ENCODE measurements around the gene DNAH14. TPM values are rescaled to one million over a fixed set of nuclear protein-coding genes. Genes with fewer than 3 reads are reported as not detected.

DNAH14 gene
- total and polyA plus RNA-seq, 2 donors (not counting 3 experiments of a cell fraction or from before 2014, with no cell fraction given): 1.5 to 7.1 TPM

DNA sequence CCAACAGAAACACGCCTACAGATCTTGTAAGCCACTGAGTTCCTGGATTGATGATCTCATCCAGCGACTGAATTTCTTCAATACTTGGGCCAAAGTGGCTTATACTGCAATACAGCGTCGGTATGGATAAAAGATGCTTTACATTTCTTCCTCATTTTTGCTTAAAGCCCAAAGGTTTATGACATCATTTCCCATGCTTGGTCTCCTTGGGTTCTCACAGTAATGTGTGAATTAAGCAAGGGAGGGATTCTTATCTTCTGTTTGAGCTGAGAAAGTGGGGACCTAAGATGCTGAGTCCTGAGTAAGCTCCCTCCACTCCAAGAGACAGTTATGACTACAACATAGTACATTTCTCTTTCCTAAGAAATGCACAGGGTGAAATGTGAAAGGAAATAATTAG is 458.9 kb downstream of the DNAH14 start:
- Histone ChIP-seq H3K9ac (replicated peaks; ENCODE audit: extremely low read depth, insufficient read depth, low read length) (no peak overlapping the region), H2AFZ (ENCODE audit: low read depth, low read length) (no peak overlapping the region), H3K9me1 (replicated peaks; ENCODE audit: control insufficient read depth, extremely low read depth, insufficient read depth, low read length) (no peaks in the 10 kb centered on the region), H3K27me3 (ENCODE audit: control insufficient read depth in 2 of 2, insufficient read depth in 2 of 2, low read length in 2 of 2) (no peaks in the 10 kb centered on the region), H3K4me2 (ENCODE audit: insufficient read depth, low read length) (no peak overlapping the region), H3K27ac (ENCODE audit: insufficient read depth, low read depth, low read length) (no peak overlapping the region), H3K79me2 (ENCODE audit: control insufficient read depth, insufficient read depth, low read length) (no peaks in the 10 kb centered on the region), H3K4me1 (ENCODE audit: control insufficient read depth, extremely low read depth, insufficient read depth, low read length) (no peaks in the 10 kb centered on the region), H3K9me3 (replicated peaks; ENCODE audit: control insufficient read depth, insufficient read depth, low read length) (no peaks in the 10 kb centered on the region), H3K36me3 (ENCODE audit: control insufficient read depth in 2 of 2, extremely low read depth in 1 of 2, insufficient read depth in 2 of 2, low read length in 2 of 2) (no peaks in the 10 kb centered on the region), H3K4me3 (replicated peaks in 1 of 3; ENCODE audit: insufficient read depth in 1 of 3, low read depth in 1 of 3, low read length in 3 of 3) (no peak overlapping the region), H4K20me1 (replicated peaks; ENCODE audit: control insufficient read depth, extremely low read depth, insufficient read depth, low read length) (no peaks in the 10 kb centered on the region)
- CTCF ChIA-PET: no interaction called here
- TF ChIP-seq FOS (IDR thresholded peaks at IDR 0.05; ENCODE audit: borderline replicate concordance, insufficient read depth, low read length) (no peak), GATA2 (IDR thresholded peaks at IDR 0.05; ENCODE audit: insufficient read depth, insufficient read length, low read depth, low read length) (no peak), JUN (IDR thresholded peaks at IDR 0.05; ENCODE audit: borderline replicate concordance, insufficient read depth, insufficient read length, low read depth) (no peak), EZH2 (IDR thresholded peaks at IDR 0.05; ENCODE audit: borderline replicate concordance, low read depth, low read length, severe bottlenecking) (no peak), POLR2AphosphoS5 (IDR thresholded peaks at IDR 0.05; ENCODE audit: insufficient read depth, low read depth, low read length) (no peak)
- TF ChIP-seq, protein P1, sequence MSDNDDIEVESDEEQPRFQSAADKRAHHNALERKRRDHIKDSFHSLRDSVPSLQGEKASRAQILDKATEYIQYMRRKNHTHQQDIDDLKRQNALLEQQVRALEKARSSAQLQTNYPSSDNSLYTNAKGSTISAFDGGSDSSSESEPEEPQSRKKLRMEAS (IDR thresholded peaks at IDR 0.05; ENCODE audit: insufficient read depth, insufficient read length): no peak
- BruUV-seq (replicated peaks): no TSS peak
- DNase-seq (ENCODE audit: low read depth, low spot score) (no peak), FAIRE-seq (no peak)
- dilution Hi-C loops (cut with MboI; ENCODE audit: extremely low pct_ligation_motif_present, low sequenced_read_pairs): no loop called here
- POLR2A ChIA-PET: no interaction called here
- intact Hi-C loops (cut with micrococcal nuclease): no loop called here

DNA sequence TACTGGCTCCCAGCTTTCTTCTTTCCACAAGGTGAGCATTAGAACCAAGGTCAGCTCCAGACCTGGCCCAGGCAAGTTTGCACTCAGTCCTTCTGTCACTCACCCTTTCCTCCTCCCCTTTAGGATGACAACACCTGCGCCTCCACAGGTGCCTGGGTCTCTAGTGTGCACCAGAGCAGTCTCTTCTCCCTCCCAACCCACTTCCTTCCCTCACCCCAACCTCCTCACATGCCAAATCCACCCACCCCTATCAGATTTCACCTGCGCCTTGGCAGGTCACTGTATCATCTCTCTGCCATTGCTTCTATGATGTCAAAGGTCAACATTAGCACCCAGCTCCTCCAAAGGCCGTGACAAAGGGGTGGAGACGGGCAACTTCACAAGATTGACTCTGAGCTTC is 460.4 kb downstream of the DNAH14 start:
- dilution Hi-C loops (cut with MboI; ENCODE audit: extremely low pct_ligation_motif_present, low sequenced_read_pairs): no loop called here
- ChIA-PET CTCF (no interaction called here), POLR2A (no interaction called here)
- Histone ChIP-seq H3K36me3 (ENCODE audit: control insufficient read depth in 2 of 2, extremely low read depth in 1 of 2, insufficient read depth in 2 of 2, low read length in 2 of 2) (no peaks in the 10 kb centered on the region), H3K27ac (ENCODE audit: insufficient read depth, low read depth, low read length) (no peak overlapping the region), H3K9me3 (replicated peaks; ENCODE audit: control insufficient read depth, insufficient read depth, low read length) (no peaks in the 10 kb centered on the region), H3K9me1 (replicated peaks; ENCODE audit: control insufficient read depth, extremely low read depth, insufficient read depth, low read length) (no peaks in the 10 kb centered on the region), H3K4me3 (replicated peaks in 1 of 3; ENCODE audit: insufficient read depth in 1 of 3, low read depth in 1 of 3, low read length in 3 of 3) (no peak overlapping the region), H3K27me3 (ENCODE audit: control insufficient read depth in 2 of 2, insufficient read depth in 2 of 2, low read length in 2 of 2) (no peaks in the 10 kb centered on the region), H2AFZ (ENCODE audit: low read depth, low read length) (no peak overlapping the region), H3K9ac (replicated peaks; ENCODE audit: extremely low read depth, insufficient read depth, low read length) (no peak overlapping the region), H3K79me2 (ENCODE audit: control insufficient read depth, insufficient read depth, low read length) (no peaks in the 10 kb centered on the region), H4K20me1 (replicated peaks; ENCODE audit: control insufficient read depth, extremely low read depth, insufficient read depth, low read length) (no peaks in the 10 kb centered on the region), H3K4me2 (ENCODE audit: insufficient read depth, low read length) (no peak overlapping the region), H3K4me1 (ENCODE audit: control insufficient read depth, extremely low read depth, insufficient read depth, low read length) (no peaks in the 10 kb centered on the region)
- intact Hi-C loops (cut with micrococcal nuclease): no loop called here
- no TSS peak for BruUV-seq (replicated peaks)
- FAIRE-seq (no peak), DNase-seq (ENCODE audit: low read depth, low spot score) (no peak)
- TF ChIP-seq JUN (IDR thresholded peaks at IDR 0.05; ENCODE audit: borderline replicate concordance, insufficient read depth, insufficient read length, low read depth): no peak

Data from endothelial cell of umbilical vein (primary cell).